Vagina (tissue), 2 donors: ENCODE data around the gene HSPH1. TPM values are rescaled to one million over a fixed set of nuclear protein-coding genes. Genes with fewer than 3 reads are reported as not detected.

Source experiments
- DNase-seq, 2 donors: peaks; one replicate each; pipeline ENCODE4 v3.0.0-alpha.2; 2017; ENCODE audit errors: extremely low spot score in 2 of 2
- H3K27ac ChIP-seq: fragments of 200-600 bp; sonication (generic); one replicate; pipeline ENCODE4 v1.5.1; 2019
- H3K27me3 ChIP-seq: fragments of 200-600 bp; sonication (generic); one replicate; pipeline ENCODE4 v1.5.1; 2019
- H3K36me3 ChIP-seq, 2 donors: fragments of 200-600 bp; sonication (generic); one replicate each; pipeline ENCODE4 v1.5.1; 2017 to 2019
- H3K4me1 ChIP-seq: fragments of 200-600 bp; sonication (generic); one replicate; pipeline ENCODE4 v1.5.1; 2019
- H3K4me3 ChIP-seq, 2 donors: fragments of 200-600 bp; sonication (generic); 1 replicate in 1 of 2; 2 replicates in 1 of 2; pipeline ENCODE4 v1.5.1; 2016 to 2019
- H3K9me3 ChIP-seq: fragments of 200-600 bp; sonication (generic); one replicate; pipeline ENCODE4 v1.5.1; 2019
- CTCF ChIP-seq, 3 experiments: fragments of 450-650 bp in 2 of 3; fragments of 200-600 bp in 1 of 3; sonication (generic) in 1 of 3; IDR thresholded peaks; one replicate each; pipeline ENCODE4 v1.5.1; 2017 to 2019; ENCODE audit warnings: antibody characterized with exemption in 3 of 3, mild to moderate bottlenecking in 2 of 3, moderate library complexity in 2 of 3
- POLR2A ChIP-seq, 2 donors: fragments of 450-650 bp; IDR thresholded peaks; one replicate each; pipeline ENCODE4 v1.6.1; 2017; ENCODE audit warnings: antibody characterized with exemption in 2 of 2, mild to moderate bottlenecking in 2 of 2, moderate library complexity in 2 of 2
- POLR2AphosphoS5 ChIP-seq, 2 donors: sonication (generic); formaldehyde crosslinking; IDR thresholded peaks; one replicate each; pipeline ENCODE4 v1.9.0; 2017; ENCODE audit warnings: antibody characterized with exemption in 2 of 2, mild to moderate bottlenecking in 2 of 2, low read depth in 1 of 2; ENCODE audit not compliant: insufficient read depth in 1 of 2
- intact Hi-C: fragments of 100-400 bp; cut with DNase I; formaldehyde crosslinking; loops from one replicate; pipeline ENCODE4 v1.15.1; 2023
- total RNA-seq: library from RNA; depleted of rRNA; stranded (reverse); fragments of >200 nt; gene quantifications from one replicate; pipeline ENCODE4 v1.2.3, GENCODE V29; 2016

The HSPH1 gene
- total RNA-seq, result 75.4 TPM

DNA sequence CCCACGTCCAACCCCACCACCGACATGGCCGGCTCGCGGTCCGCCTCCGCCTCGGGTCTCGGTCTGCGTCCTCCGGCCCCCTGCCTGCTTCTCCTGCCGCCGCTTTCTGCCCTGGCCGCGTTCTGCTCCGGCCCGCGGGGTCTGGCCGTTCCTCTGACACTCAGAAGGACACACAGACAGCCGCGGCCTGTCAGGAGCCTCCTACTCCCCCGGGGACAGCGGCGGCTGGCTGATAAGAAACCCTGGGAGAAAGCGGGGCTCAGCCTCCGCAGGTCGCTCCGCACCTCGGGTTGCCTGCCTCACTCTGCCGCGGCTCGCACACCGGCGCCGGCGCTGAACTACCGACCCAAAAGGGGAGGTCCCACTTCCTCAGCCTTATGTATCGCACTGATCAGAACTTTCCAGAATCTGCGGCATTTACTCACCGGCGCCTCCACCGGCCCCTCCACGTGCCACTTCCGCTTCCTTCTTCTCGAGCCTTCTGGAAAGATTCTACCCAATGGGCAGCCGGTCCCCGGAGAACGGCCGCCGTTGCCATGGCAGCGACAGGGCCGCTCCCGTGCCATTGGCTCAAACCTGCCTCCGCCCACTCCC lies at the start of gene HSPH1:
TSS of gene HSPH1 (minus strand) at position 348 of the 594 bp plus-strand sequence. CDS start at position 26, 322 bp downstream.
- peaks cover 25% of the 10 kb centered on the region for H3K4me1 ChIP-seq
- no peaks in the 10 kb centered on the region for H3K9me3 ChIP-seq
- intact Hi-C loops, result loop anchor here (5.0 kb wide), 1 partner anchor 694 kb away; the partner anchor contains the start of gene HMGB1
- peak within 1 kb of the TSS; percentile 100 for H3K27ac ChIP-seq
- no peaks in the 10 kb centered on the region for H3K36me3 ChIP-seq
- H3K4me3 ChIP-seq, result peak within 1 kb of the TSS; percentile 86 to 91
- TF ChIP-seq POLR2A (IDR thresholded peaks at IDR 0.05) (peak; percentile 59 to 84), POLR2AphosphoS5 (IDR thresholded peaks at IDR 0.05; ENCODE audit: insufficient read depth in 1 of 2, low read depth in 1 of 2) (peak; percentile 96 to 98), CTCF (IDR thresholded peaks at IDR 0.05) (peak in 1 of 3 experiments; percentile 4)
- no peaks in the 10 kb centered on the region for H3K27me3 ChIP-seq
- DNase-seq, result peak; percentile 99

GRCh38 chr13:31209841-31210210 lies 48.1 kb upstream of the HSPH1 start:
- H3K4me3 ChIP-seq, result no peak overlapping the region
- H3K9me3 ChIP-seq, result no peaks in the 10 kb centered on the region
- no peak overlapping the region for H3K27ac ChIP-seq
- peaks cover 28% of the 10 kb centered on the region for H3K4me1 ChIP-seq
- intact Hi-C loops, result no loop called here
- H3K36me3 ChIP-seq, result no peaks in the 10 kb centered on the region
- no peak for TF ChIP-seq CTCF (IDR thresholded peaks at IDR 0.05)
- TF ChIP-seq POLR2AphosphoS5 (IDR thresholded peaks at IDR 0.05; ENCODE audit: insufficient read depth in 1 of 2, low read depth in 1 of 2), result no peak
- TF ChIP-seq POLR2A (IDR thresholded peaks at IDR 0.05), result no peak
- no peak for DNase-seq
- no peaks in the 10 kb centered on the region for H3K27me3 ChIP-seq

GRCh38 chr13:31209172-31209840 lies 47.6 kb upstream of the HSPH1 start:
- H3K27ac ChIP-seq, result peak overlapping the region; percentile 3
- no peak overlapping the region for H3K4me3 ChIP-seq
- peaks cover 28% of the 10 kb centered on the region for H3K4me1 ChIP-seq
- H3K27me3 ChIP-seq, result no peaks in the 10 kb centered on the region
- no peak for DNase-seq
- no peaks in the 10 kb centered on the region for H3K9me3 ChIP-seq
- H3K36me3 ChIP-seq, result no peaks in the 10 kb centered on the region
- intact Hi-C loops, result no loop called here
- TF ChIP-seq CTCF (IDR thresholded peaks at IDR 0.05) (no peak), POLR2A (IDR thresholded peaks at IDR 0.05) (no peak), POLR2AphosphoS5 (IDR thresholded peaks at IDR 0.05; ENCODE audit: insufficient read depth in 1 of 2, low read depth in 1 of 2) (no peak)

GRCh38 chr13:31208559-31209122 lies 46.9 kb upstream of the HSPH1 start:
- Histone ChIP-seq H3K4me3 (no peak overlapping the region), H3K36me3 (no peaks in the 10 kb centered on the region), H3K9me3 (no peaks in the 10 kb centered on the region), H3K27ac (peak overlapping the region; percentile 3), H3K27me3 (no peaks in the 10 kb centered on the region), H3K4me1 (peaks cover 28% of the 10 kb centered on the region)
- DNase-seq, result no peak
- intact Hi-C loops, result no loop called here
- TF ChIP-seq POLR2AphosphoS5 (IDR thresholded peaks at IDR 0.05; ENCODE audit: insufficient read depth in 1 of 2, low read depth in 1 of 2) (no peak), CTCF (IDR thresholded peaks at IDR 0.05) (no peak), POLR2A (IDR thresholded peaks at IDR 0.05) (no peak)
